Measurements from ENCODE around the gene TICAM2. TPM values are rescaled to one million over a fixed set of nuclear protein-coding genes. Genes with fewer than 3 reads are reported as not detected.

TICAM2 gene
- polyA plus RNA-seq, 1 donor (not counting 4 experiments of a cell fraction or from before 2014, with no cell fraction given): not detected

- Histone ChIP-seq H2AFZ (ENCODE audit: control insufficient read depth, low read length) (no peak overlapping the region), H3K27ac (ENCODE audit: control insufficient read depth, insufficient read depth, low read length) (no peak overlapping the region), H3K36me3 (ENCODE audit: control insufficient read depth in 2 of 2, extremely low read depth in 1 of 2, insufficient read depth in 2 of 2, low read length in 2 of 2) (peaks cover 0 to 8% of the 10 kb centered on the region in 2 experiments), H3K9me3 (ENCODE audit: control insufficient read depth, low read depth, low read length) (no peaks in the 10 kb centered on the region), H3K27me3 (ENCODE audit: control insufficient read depth, extremely low read depth, insufficient read depth, low read length) (no peaks in the 10 kb centered on the region), H3K79me2 (ENCODE audit: control insufficient read depth, insufficient read depth, low read length) (no peaks in the 10 kb centered on the region), H3K9ac (ENCODE audit: control insufficient read depth, extremely low read depth, insufficient read depth, low read length) (no peak overlapping the region), H3K4me1 (ENCODE audit: control insufficient read depth, extremely low read depth, insufficient read depth, low read length) (peaks cover 8% of the 10 kb centered on the region), H4K20me1 (ENCODE audit: control insufficient read depth, extremely low read depth, insufficient read depth, low read length) (no peaks in the 10 kb centered on the region), H3K4me2 (ENCODE audit: control insufficient read depth, extremely low read depth, insufficient read depth, low read depth, low read length) (no peak overlapping the region), H3K4me3 (ENCODE audit: control insufficient read depth in 2 of 3, extremely low read depth in 1 of 3, insufficient read depth in 2 of 3, low read depth in 1 of 3, low read length in 3 of 3) (no peak overlapping the region), H3K9me1 (ENCODE audit: control insufficient read depth, extremely low read depth, insufficient read depth, low read length) (no peaks in the 10 kb centered on the region)
- FAIRE-seq: no peak
- TF ChIP-seq, protein P1, sequence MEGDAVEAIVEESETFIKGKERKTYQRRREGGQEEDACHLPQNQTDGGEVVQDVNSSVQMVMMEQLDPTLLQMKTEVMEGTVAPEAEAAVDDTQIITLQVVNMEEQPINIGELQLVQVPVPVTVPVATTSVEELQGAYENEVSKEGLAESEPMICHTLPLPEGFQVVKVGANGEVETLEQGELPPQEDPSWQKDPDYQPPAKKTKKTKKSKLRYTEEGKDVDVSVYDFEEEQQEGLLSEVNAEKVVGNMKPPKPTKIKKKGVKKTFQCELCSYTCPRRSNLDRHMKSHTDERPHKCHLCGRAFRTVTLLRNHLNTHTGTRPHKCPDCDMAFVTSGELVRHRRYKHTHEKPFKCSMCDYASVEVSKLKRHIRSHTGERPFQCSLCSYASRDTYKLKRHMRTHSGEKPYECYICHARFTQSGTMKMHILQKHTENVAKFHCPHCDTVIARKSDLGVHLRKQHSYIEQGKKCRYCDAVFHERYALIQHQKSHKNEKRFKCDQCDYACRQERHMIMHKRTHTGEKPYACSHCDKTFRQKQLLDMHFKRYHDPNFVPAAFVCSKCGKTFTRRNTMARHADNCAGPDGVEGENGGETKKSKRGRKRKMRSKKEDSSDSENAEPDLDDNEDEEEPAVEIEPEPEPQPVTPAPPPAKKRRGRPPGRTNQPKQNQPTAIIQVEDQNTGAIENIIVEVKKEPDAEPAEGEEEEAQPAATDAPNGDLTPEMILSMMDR (optimal IDR thresholded peaks at IDR 0.05 in 1 of 3, IDR thresholded peaks at IDR 0.05 in 1 of 3, conservative IDR thresholded peaks at IDR 0.05 in 1 of 3; ENCODE audit: extremely low read depth in 1 of 3, insufficient read depth in 2 of 3, low read length in 3 of 3): no peak
- TF ChIP-seq EZH2 (IDR thresholded peaks at IDR 0.05; ENCODE audit: low read length): no peak
- dilution Hi-C loops (cut with MboI; ENCODE audit: extremely low pct_ligation_motif_present, low sequenced_read_pairs): no loop called here
- DNase-seq (ENCODE audit: low read depth, low spot score): no peak
Measured at GRCh38 chr5:115599924-115600323, 2.4 kb downstream of the TICAM2 start.

DNA sequence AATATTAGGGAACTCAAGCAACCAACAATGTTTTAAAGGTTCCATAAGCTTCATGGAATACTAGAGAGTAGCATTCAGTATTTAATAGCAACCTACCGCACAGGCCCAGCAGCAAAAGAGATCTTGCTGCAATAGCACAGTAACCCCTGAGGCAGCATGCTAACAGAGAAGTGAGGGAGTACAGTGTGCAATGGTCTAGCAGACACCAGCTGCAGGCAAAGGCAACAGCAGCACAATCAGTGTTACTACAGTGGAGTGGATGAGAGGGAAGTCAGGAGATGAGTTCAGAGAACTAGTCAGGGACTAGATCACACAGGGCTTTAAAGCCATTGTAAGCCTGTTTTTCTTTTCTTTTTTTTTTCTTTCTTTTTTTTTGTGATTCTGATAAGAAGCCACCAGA, 2.8 kb downstream of the TICAM2 start:
- peaks cover 0 to 8% of the 10 kb centered on the region in 2 experiments for H3K36me3 ChIP-seq (ENCODE audit: control insufficient read depth in 2 of 2, extremely low read depth in 1 of 2, insufficient read depth in 2 of 2, low read length in 2 of 2)
- TF ChIP-seq, protein P1 (optimal IDR thresholded peaks at IDR 0.05 in 1 of 3, IDR thresholded peaks at IDR 0.05 in 1 of 3, conservative IDR thresholded peaks at IDR 0.05 in 1 of 3; ENCODE audit: extremely low read depth in 1 of 3, insufficient read depth in 2 of 3, low read length in 3 of 3): no peak
- TF ChIP-seq EZH2 (IDR thresholded peaks at IDR 0.05; ENCODE audit: low read length): no peak
- no peak overlapping the region for H2AFZ ChIP-seq (ENCODE audit: control insufficient read depth, low read length)
- peaks cover 8% of the 10 kb centered on the region for H3K4me1 ChIP-seq (ENCODE audit: control insufficient read depth, extremely low read depth, insufficient read depth, low read length)
- dilution Hi-C loops (cut with MboI; ENCODE audit: extremely low pct_ligation_motif_present, low sequenced_read_pairs): no loop called here
- H3K9me1 ChIP-seq (ENCODE audit: control insufficient read depth, extremely low read depth, insufficient read depth, low read length): no peaks in the 10 kb centered on the region
- no peak overlapping the region for H3K9ac ChIP-seq (ENCODE audit: control insufficient read depth, extremely low read depth, insufficient read depth, low read length)
- DNase-seq (ENCODE audit: low read depth, low spot score) (no peak), FAIRE-seq (no peak)
- no peaks in the 10 kb centered on the region for H3K79me2 ChIP-seq (ENCODE audit: control insufficient read depth, insufficient read depth, low read length)
- no peaks in the 10 kb centered on the region for H3K27me3 ChIP-seq (ENCODE audit: control insufficient read depth, extremely low read depth, insufficient read depth, low read length)
- H3K4me3 ChIP-seq (ENCODE audit: control insufficient read depth in 2 of 3, extremely low read depth in 1 of 3, insufficient read depth in 2 of 3, low read depth in 1 of 3, low read length in 3 of 3): no peak overlapping the region
- no peak overlapping the region for H3K4me2 ChIP-seq (ENCODE audit: control insufficient read depth, extremely low read depth, insufficient read depth, low read depth, low read length)
- no peak overlapping the region for H3K27ac ChIP-seq (ENCODE audit: control insufficient read depth, insufficient read depth, low read length)
- H3K9me3 ChIP-seq (ENCODE audit: control insufficient read depth, low read depth, low read length): no peaks in the 10 kb centered on the region
- no peaks in the 10 kb centered on the region for H4K20me1 ChIP-seq (ENCODE audit: control insufficient read depth, extremely low read depth, insufficient read depth, low read length)

Data from keratinocyte (primary cell).